T-helper 1 cell treated with Interleukin-12 subunit alpha and Interleukin-12 subunit beta and Interleukin-4 antibody, amounts not matched to agents 30 ng/mL and 1 ng/mL, for 36 hours (primary cell): ENCODE results near the gene IGFL4. TPM values are rescaled to one million over a fixed set of nuclear protein-coding genes. Genes with fewer than 3 reads are reported as not detected.

ENCODE experiments used
- intact Hi-C: fragments of 100-400 bp; cut with micrococcal nuclease; formaldehyde crosslinking; loops from one replicate; pipeline ENCODE4 v1.15.1; 2024
- total RNA-seq: library from RNA; stranded (reverse); gene quantifications from 2 replicates; pipeline ENCODE4 v1.2.3, GENCODE V29; 2022

Gene IGFL4
- total RNA-seq, 1 donor from 2014 or later, result not detected

GRCh38 chr19:45995715-45996385, 45.0 kb downstream of the IGFL4 start:
- intact Hi-C loops, result loop anchor here (1.0 to 10.0 kb wide), 12 partner anchors 19 to 818 kb away; partner anchors contain the start of genes BLOC1S3, IRF2BP1, MYPOP and PPM1N

- intact Hi-C loops, result loop anchor here (1.0 to 10.0 kb wide), 12 partner anchors 20 to 817 kb away; partner anchors contain the start of genes BLOC1S3, IRF2BP1, MYPOP and PPM1N
These were observed 45.6 kb downstream of the IGFL4 start, which contains the start of gene CCDC61 for GRCh38 chr19:45994998-45995714. CCDC61 (plus strand) TSS chr19:45995467; CDS start chr19:46003019, 7,552 bp downstream.

- intact Hi-C loops, result loop anchor here (10.0 kb wide), 1 partner anchor 720 kb away; the partner anchor contains the start of gene PRKD2
These were observed 46.3 kb downstream of the IGFL4 start for GRCh38 chr19:45994456-45994997.

DNA sequence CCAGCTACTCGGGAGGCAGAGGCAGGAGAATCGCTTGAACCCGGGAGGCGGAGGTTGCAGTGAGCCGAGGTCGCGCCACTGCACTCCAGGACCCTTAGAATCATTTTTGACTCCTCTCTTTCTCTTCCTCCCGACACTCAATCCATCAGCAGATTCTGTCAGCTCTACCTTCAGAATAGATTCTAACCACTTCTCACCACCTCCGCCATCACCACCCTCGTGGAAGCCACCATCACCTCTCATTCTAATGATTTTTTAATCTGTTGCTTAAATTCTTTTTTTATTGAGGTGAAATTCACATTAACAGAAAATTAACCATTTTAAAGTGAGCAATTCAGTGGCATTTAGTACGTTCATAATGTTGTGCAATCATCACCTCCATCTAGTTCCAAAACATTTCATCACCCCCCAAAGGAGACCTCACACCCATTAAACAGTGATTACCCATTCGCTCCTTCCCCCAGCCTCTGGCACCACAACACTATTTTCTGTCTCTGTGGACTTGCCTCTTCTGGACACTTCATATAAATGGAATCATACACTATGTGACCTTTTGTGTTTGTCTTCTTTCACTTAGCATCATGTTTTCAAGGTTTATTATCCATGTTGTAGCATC, 50.6 kb downstream of the IGFL4 start:
- intact Hi-C loops, result loop anchor here (10.0 kb wide), 1 partner anchor 725 kb away; the partner anchor contains the start of gene PRKD2

Other genes with a start within 250 kb of the IGFL4 start
- 34.9 and 35.1 TPM in 2 replicates for gene DMWD, start 248.2 kb downstream of the IGFL4 start, total RNA-seq
- gene RSPH6A, start 225.7 kb downstream of the IGFL4 start, total RNA-seq, result 0.46 and 0.56 TPM in 2 replicates
- gene SYMPK, start 177.9 kb downstream of the IGFL4 start, total RNA-seq, result 107 and 111 TPM in 2 replicates
- gene FOXA3, start 176.7 kb downstream of the IGFL4 start, total RNA-seq, result not detected in 2 replicates
- gene IRF2BP1, start 154.9 kb downstream of the IGFL4 start, total RNA-seq, result 15.2 and 16.3 TPM in 2 replicates
- gene MYPOP, start 138.4 kb downstream of the IGFL4 start, total RNA-seq, result 9.4 and 10.4 TPM in 2 replicates
- not detected in 2 replicates for gene NANOS2, start 126.2 kb downstream of the IGFL4 start, total RNA-seq
- gene NOVA2, start 67.1 kb downstream of the IGFL4 start, total RNA-seq, result 0.10 and 0.51 TPM in 2 replicates
- gene CCDC61, start 45.5 kb downstream of the IGFL4 start, total RNA-seq, result 24.2 and 24.8 TPM in 2 replicates
- gene PGLYRP1, start 17.9 kb downstream of the IGFL4 start, total RNA-seq, result not detected in 2 replicates
- gene IGFL3, start 83.7 kb upstream of the IGFL4 start, total RNA-seq, result not detected in 2 replicates
- gene IGFL2, start 107.2 kb upstream of the IGFL4 start, total RNA-seq, result not detected in 2 replicates
- not detected in 2 replicates for gene IGFL1, start 188.7 kb upstream of the IGFL4 start, total RNA-seq